ENCODE measurements around the gene RBM42. TPM values are rescaled to one million over a fixed set of nuclear protein-coding genes. Genes with fewer than 3 reads are reported as not detected.

The RBM42 gene
- total RNA-seq, 1 experiment from 2014 or later, result 110 TPM

GRCh38 chr19:35644987-35645679 is 16.3 kb downstream of the RBM42 start:
- Histone ChIP-seq H3K4me3 (peak overlapping the region; percentile 78; the same call in 1 of the 2 replicates), H3K4me2 (peak overlapping the region; percentile 94), H3K27me3 (ENCODE audit: insufficient read depth, low read depth) (no peaks in the 10 kb centered on the region), H2AFZ (peak overlapping the region; percentile 96), H3K9me2 (ENCODE audit: insufficient read depth) (no peaks in the 10 kb centered on the region), H3K4me1 (replicated peaks; ENCODE audit: insufficient read depth) (peaks cover 17% of the 10 kb centered on the region), H3K27ac (peak overlapping the region; percentile 20; the same call in 1 of the 2 replicates), H4K20me1 (ENCODE audit: insufficient read depth) (no peaks in the 10 kb centered on the region), H3K36me3 (ENCODE audit: low read depth) (no peaks in the 10 kb centered on the region), H3K9me3 (ENCODE audit: insufficient read depth, low read depth) (no peaks in the 10 kb centered on the region), H3K79me2 (ENCODE audit: low read depth) (peaks cover 19% of the 10 kb centered on the region), H3F3A (ENCODE audit: insufficient read depth, low read depth) (peaks cover 14% of the 10 kb centered on the region; the same call in 1 of the 2 replicates)
- BruUV-seq (replicated peaks), result no TSS peak
- TF ChIP-seq EZH2 (IDR thresholded peaks at IDR 0.05; ENCODE audit: low read depth) (no peak), CTCF (conservative IDR thresholded peaks at IDR 0.05) (no peak)
- ChIA-PET POLR2A (ENCODE audit: unreplicated experiment) (no interaction called here), CTCF (no interaction called here)
- intact Hi-C loops (cut with micrococcal nuclease; ENCODE audit: unreplicated experiment), result loop anchor here (2.0 to 5.0 kb wide), 2 partner anchors 72 to 98 kb away; partner anchors contain the start of gene TMEM147
- peak in 1 of 2 experiments; percentile 60 for DNase-seq

DNA sequence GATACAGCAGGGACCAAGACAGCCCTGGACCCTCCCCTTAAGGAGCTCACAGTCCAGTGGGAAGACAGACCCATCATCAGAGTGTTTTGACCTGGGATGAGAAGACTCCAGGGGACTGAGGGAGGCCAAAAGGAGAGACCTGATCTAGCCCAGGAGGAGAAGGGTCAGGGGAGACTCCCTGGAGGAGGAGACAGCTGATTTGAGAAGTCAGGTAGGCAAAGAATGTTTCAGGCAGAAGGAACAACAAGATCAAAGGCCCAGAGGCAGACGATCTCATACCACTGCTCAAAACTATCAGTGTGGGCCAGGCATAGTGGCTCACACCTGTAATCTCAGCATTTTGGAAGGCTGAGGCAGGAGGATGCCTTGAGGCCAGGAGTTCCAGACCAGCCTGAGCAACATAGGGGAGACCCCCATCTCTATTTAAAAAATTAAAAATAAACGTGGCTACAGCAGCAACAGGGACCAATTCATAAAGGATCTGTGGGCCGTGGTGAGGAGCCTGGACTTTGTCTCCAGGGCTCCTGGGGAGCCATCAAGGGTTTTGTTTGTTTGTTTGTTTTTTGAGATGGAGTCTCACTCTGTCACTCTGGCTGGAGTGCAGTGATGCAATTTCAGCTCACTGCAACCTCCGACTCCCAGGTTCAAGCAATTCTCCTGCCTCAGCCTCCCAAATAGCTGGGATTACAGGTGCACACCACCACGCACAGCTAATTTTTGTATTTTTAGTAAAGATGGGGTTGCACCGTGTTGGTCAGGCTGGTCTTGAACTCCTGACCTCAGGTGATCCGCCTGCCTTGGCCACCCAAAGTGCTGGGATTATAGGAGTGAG is 17.1 kb downstream of the RBM42 start:
- CTCF ChIA-PET, result no interaction called here

More for the DNA sequence above, 17.1 kb downstream of the RBM42 start:
- H3K4me3 ChIP-seq, result no peak overlapping the region
- no peaks in the 10 kb centered on the region for H3K9me3 ChIP-seq (ENCODE audit: insufficient read depth, low read depth)
- H3K27me3 ChIP-seq (ENCODE audit: insufficient read depth, low read depth), result no peaks in the 10 kb centered on the region
- POLR2A ChIA-PET (ENCODE audit: unreplicated experiment), result no interaction called here
- no peak overlapping the region for H3K27ac ChIP-seq
- no peak overlapping the region for H2AFZ ChIP-seq
- H3K36me3 ChIP-seq (ENCODE audit: low read depth), result no peaks in the 10 kb centered on the region
- no peaks in the 10 kb centered on the region for H3K9me2 ChIP-seq (ENCODE audit: insufficient read depth)
- no TSS peak for BruUV-seq (replicated peaks)
- no peak for DNase-seq
- peaks cover 27% of the 10 kb centered on the region for H3K79me2 ChIP-seq (ENCODE audit: low read depth)
- peaks cover 17% of the 10 kb centered on the region for H3K4me1 ChIP-seq (replicated peaks; ENCODE audit: insufficient read depth)
- H3F3A ChIP-seq (ENCODE audit: insufficient read depth, low read depth), result peaks cover 15% of the 10 kb centered on the region; the same call in 1 of the 2 replicates
- H3K4me2 ChIP-seq, result peak overlapping the region; percentile 94; the same call in 1 of the 2 replicates
- no peaks in the 10 kb centered on the region; the same call in 1 of the 2 replicates for H4K20me1 ChIP-seq (ENCODE audit: insufficient read depth)
- TF ChIP-seq CTCF (conservative IDR thresholded peaks at IDR 0.05) (no peak), EZH2 (IDR thresholded peaks at IDR 0.05; ENCODE audit: low read depth) (no peak)
- intact Hi-C loops (cut with micrococcal nuclease; ENCODE audit: unreplicated experiment), result loop anchor here (2.0 kb wide), 1 partner anchor 71 kb away; no protein-coding TSS in a partner anchor
